ENCODE data around the gene FAM120B. TPM values are rescaled to one million over a fixed set of nuclear protein-coding genes. Genes with fewer than 3 reads are reported as not detected.

Gene FAM120B, protein sequence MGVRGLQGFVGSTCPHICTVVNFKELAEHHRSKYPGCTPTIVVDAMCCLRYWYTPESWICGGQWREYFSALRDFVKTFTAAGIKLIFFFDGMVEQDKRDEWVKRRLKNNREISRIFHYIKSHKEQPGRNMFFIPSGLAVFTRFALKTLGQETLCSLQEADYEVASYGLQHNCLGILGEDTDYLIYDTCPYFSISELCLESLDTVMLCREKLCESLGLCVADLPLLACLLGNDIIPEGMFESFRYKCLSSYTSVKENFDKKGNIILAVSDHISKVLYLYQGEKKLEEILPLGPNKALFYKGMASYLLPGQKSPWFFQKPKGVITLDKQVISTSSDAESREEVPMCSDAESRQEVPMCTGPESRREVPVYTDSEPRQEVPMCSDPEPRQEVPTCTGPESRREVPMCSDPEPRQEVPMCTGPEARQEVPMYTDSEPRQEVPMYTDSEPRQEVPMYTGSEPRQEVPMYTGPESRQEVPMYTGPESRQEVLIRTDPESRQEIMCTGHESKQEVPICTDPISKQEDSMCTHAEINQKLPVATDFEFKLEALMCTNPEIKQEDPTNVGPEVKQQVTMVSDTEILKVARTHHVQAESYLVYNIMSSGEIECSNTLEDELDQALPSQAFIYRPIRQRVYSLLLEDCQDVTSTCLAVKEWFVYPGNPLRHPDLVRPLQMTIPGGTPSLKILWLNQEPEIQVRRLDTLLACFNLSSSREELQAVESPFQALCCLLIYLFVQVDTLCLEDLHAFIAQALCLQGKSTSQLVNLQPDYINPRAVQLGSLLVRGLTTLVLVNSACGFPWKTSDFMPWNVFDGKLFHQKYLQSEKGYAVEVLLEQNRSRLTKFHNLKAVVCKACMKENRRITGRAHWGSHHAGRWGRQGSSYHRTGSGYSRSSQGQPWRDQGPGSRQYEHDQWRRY
- 17.2 and 20.2 TPM in 2 replicates for total RNA-seq

DNA sequence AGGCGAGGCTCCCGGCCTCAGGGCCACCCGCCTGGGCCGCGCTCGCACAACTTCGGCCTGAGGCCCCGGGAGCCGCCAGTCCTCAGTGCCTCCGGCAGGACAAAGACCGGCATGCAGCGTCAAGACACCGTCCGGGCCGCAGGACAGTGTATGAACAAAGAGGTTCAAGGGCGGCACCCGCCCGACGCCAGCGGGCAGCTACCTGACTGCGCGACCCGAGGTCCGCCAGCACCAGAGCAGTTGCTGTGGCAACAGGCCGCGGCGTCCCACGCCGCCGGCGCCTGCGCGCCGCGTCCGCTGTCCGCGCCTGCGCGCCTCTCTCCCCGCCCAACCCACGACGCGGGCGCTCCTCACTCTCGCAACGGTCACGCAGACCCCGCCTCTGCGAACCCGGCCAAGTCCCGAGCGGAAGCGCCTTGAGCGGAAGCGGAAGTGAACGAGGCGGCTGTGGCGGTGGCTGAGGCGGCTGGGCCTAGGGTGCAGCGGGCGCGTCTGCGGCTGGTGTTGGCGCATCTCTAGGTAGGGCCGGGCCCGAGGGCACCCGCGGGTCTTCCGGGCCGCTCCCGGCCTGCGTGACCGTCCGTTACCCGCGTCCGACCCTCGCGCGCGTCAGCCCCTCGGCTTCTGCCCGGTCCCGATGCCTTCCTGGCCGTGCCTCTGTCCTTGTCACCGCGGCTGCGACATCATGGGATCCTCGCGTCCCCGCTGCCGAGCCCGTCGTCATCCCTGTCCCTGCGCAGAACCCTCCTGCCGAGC lies at the start of gene FAM120B:
TSS of gene FAM120B (plus strand) at position 435 of the 756 bp plus-strand sequence. CDS start 10,633 bp downstream, outside the sequence.

DNA sequence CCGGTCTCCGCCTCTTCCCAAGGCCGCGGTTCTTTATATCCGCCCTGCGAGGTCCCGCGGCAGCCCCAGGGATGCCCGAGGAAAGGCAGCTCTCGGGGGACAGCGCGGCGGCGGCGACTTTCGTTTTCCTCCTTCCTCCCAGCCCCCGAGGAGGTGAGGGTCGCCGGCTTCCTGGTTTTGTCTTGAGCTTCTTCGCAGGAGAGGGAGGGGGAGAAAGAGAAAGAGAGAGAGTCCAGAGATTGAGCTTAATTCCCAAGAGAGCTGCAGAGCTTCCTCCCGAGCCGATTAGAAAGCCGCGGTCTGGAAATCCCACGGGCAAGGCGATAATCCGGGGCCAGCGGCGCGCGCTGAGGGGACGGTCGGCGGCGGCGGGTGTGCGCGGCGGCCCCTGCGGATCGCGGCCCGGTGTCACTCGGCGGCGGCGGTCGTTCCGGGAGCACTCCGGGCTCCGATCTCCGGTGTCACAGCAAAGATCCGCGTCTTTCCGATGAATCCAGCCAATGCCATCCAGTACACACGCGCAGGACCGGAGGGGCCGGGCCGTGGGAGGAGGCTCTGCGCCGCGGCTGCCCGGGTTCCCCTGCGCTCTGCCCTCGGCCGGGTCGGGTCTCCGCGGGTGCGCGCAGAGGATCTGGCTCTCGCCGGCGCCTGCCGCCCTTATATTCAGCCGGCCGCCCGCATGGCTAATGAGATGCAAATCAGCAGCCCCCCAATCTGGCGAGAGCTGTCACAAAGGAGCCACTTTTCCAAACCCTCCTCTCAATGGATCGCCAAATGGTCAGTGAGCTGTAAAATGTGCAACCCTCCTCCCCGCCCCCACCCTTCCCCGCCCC lies 16.0 kb upstream of the FAM120B start, which contains the start of gene DLL1:
TSS of gene DLL1 (minus strand) at position 783 of the 833 bp plus-strand sequence. CDS start 939 bp downstream, outside the sequence.

Other genes starting within 250 kb of the FAM120B start
- 1.7 and 3.1 TPM in 2 replicates for gene DLL1, start 15.7 kb upstream of the FAM120B start, total RNA-seq
- gene PSMB1, start 246.5 kb downstream of the FAM120B start, total RNA-seq: 183 and 192 TPM in 2 replicates
- 8.0 and 9.3 TPM in 2 replicates for gene TBP, start 247.6 kb downstream of the FAM120B start, total RNA-seq